SK-N-MC (cell line): ENCODE data around the gene ZBTB4.

Source experiments
- DNase-seq: peaks from one replicate; pipeline ENCODE4 v3.0.0-alpha.2; 2011; ENCODE audit warnings: low read depth, low spot score
- H3K27ac ChIP-seq: fragments of 200-600 bp; sonication (generic); 2 replicates; pipeline ENCODE4 v1.5.1; 2016; ENCODE audit warnings: mixed run types
- H3K36me3 ChIP-seq: fragments of 200-600 bp; sonication (generic); 2 replicates; pipeline ENCODE4 v1.6.1; 2017; ENCODE audit warnings: antibody characterized with exemption, low read length, mixed read lengths; ENCODE audit not compliant: insufficient read depth
- H3K4me3 ChIP-seq: fragments of 200-600 bp; sonication (generic); 2 replicates; pipeline ENCODE4 v1.5.1; 2016
- H3K9ac ChIP-seq: fragments of 200-600 bp; sonication (generic); 2 replicates; pipeline ENCODE4 v1.8.0; 2017; ENCODE audit warnings: mixed run types, mixed read lengths; ENCODE audit not compliant: insufficient read length
- H3K9me3 ChIP-seq: fragments of 200-600 bp; sonication (generic); 2 replicates; pipeline ENCODE4 v1.6.1; 2017; ENCODE audit warnings: low read depth, mild to moderate bottlenecking, antibody characterized with exemption, low read length, moderate library complexity, mixed read lengths
- EZH2 ChIP-seq: fragments of 200-600 bp; sonication (generic); IDR thresholded peaks from one replicate; pipeline ENCODE4 v1.6.1; 2017; ENCODE audit warnings: antibody characterized with exemption
- FOXP2 ChIP-seq: optimal IDR thresholded peaks from 2 replicates; pipeline ENCODE3; 2011; ENCODE audit warnings: mild to moderate bottlenecking, moderate library complexity; ENCODE audit not compliant: insufficient read depth; ENCODE audit errors: extremely low read length, control extremely low read depth
- POLR2AphosphoS5 ChIP-seq: IDR thresholded peaks from 2 replicates; pipeline ENCODE4 v1.6.1; 2012; ENCODE audit warnings: mild to moderate bottlenecking, low read depth, low read length, borderline replicate concordance

ZBTB4 gene

DNA sequence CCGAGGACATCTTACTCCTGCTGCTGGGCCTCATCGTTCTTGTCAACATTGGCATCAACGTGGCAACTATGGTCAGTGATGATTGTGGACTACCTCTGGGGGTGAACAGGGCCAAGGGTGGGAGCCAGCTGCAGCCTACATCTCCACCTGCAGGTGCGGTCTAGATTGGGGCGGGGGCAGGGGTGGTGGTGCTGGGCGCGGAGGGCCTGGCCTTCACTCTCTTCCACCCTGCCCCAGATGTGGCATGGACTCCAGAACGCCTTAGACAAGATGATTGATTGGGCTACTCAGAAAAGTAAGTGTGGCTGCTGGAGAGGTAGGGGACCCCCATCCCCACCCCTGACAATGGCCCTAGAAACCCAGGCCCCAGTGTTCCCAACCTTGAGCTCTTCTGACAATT lies 53.7 kb downstream of the ZBTB4 start:
- TF ChIP-seq POLR2AphosphoS5 = no peak
- TF ChIP-seq FOXP2 = no peak
- no peak for TF ChIP-seq EZH2
- Histone ChIP-seq H3K27ac (no peak overlapping the region), H3K9ac (no peak overlapping the region), H3K9me3 (no peaks in the 10 kb centered on the region), H3K36me3 (no peaks in the 10 kb centered on the region), H3K4me3 (no peak overlapping the region)
- DNase-seq = no peak

- H3K36me3 ChIP-seq = no peaks in the 10 kb centered on the region
- H3K9ac ChIP-seq = no peak within 1 kb of the TSS
- H3K4me3 ChIP-seq = no peak within 1 kb of the TSS
- TF ChIP-seq EZH2 = no peak
- no peak for TF ChIP-seq POLR2AphosphoS5
- TF ChIP-seq FOXP2 = no peak
- DNase-seq = no peak
- H3K9me3 ChIP-seq = no peaks in the 10 kb centered on the region
- no peak within 1 kb of the TSS for H3K27ac ChIP-seq
Observed at GRCh38 chr17:7425316-7425715, 54.1 kb downstream of the ZBTB4 start, which contains the start of gene SPEM2. Gene SPEM2, plus strand, starts transcription at chr17:7425616. Its CDS starts 73 bp downstream, at chr17:7425689.

DNA sequence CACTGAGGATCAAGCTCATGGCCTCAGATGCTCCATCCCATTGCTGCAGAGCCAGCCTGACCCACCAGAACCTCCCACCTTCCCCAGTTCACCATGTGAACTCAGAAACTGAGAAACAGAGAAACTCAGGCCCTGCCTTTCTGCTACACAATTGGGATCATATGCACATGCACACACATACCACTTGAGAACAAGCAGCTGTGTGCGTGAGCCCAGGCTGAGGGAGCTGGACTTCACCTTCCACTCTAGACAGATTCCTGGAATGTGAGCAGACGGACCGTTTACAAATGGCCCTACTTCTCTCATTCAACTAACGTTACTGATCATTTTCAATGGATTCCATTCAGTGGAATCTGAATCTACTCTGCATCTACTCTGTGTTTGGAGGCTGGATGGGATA lies 55.8 kb downstream of the ZBTB4 start:
- TF ChIP-seq POLR2AphosphoS5 (no peak), FOXP2 (no peak), EZH2 (no peak)
- H3K36me3 ChIP-seq = no peaks in the 10 kb centered on the region
- no peak for DNase-seq

GRCh38 chr17:7421186-7421585 lies 58.2 kb downstream of the ZBTB4 start:
- Histone ChIP-seq H3K4me3 (no peak overlapping the region), H3K9me3 (no peaks in the 10 kb centered on the region), H3K27ac (no peak overlapping the region), H3K9ac (no peak overlapping the region), H3K36me3 (no peaks in the 10 kb centered on the region)
- DNase-seq = no peak
- TF ChIP-seq EZH2 = no peak
- TF ChIP-seq FOXP2 = no peak
- no peak for TF ChIP-seq POLR2AphosphoS5

More for the DNA sequence above, 55.8 kb downstream of the ZBTB4 start:
- H3K9me3 ChIP-seq = no peaks in the 10 kb centered on the region
- H3K27ac ChIP-seq = no peak overlapping the region
- no peak overlapping the region for H3K4me3 ChIP-seq
- H3K9ac ChIP-seq = no peak overlapping the region

DNA sequence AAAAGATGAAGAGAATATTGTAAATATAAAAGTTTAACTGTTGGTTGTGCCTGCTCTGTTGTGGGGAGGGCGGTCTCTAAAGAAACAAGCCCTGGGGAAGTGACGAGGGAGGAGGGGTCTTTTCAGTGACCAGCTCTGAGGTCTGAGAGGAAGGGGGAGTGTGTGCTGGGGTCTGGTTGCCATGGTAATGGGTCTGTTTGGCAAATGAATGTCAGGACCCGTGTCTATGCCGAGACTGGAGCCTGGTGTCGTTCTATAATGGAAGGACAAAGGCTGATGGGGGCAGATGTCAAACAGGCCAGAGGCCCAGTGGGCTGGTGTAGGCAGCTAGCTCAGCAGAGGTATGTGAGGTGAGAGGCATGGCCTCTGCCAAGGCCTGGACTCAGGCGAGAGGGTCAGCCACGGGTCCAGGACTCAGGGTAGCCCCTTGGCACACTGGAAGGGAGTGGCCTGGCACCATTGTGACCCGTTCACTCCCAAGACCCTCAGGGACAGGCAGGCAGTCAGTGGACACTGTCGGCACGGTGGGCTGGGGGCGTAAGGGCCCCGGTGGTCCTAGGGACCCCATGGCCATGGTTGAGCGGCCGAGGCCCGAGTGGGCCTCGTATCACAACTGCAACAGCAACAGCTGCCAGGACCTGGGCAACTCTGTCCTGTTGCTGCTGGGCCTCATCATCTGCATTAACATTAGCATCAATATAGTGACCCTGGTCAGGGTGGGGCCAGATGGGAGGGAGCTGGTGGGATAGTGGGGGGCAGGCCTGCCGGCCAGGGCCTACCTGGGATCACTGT lies 59.4 kb downstream of the ZBTB4 start, which contains the start of gene SPEM1:
Gene SPEM1, plus strand, starts transcription at position 506 of the 792 bp plus-strand sequence. Its CDS starts 61 bp downstream, at position 567.
- Histone ChIP-seq H3K4me3 (no peak within 1 kb of the TSS), H3K27ac (no peak within 1 kb of the TSS), H3K9me3 (no peaks in the 10 kb centered on the region), H3K9ac (no peak within 1 kb of the TSS), H3K36me3 (no peaks in the 10 kb centered on the region; the same call in 1 of the 2 replicates)
- no peak for TF ChIP-seq POLR2AphosphoS5
- TF ChIP-seq EZH2 = no peak
- TF ChIP-seq FOXP2 = no peak
- no peak for DNase-seq

GRCh38 chr17:7418472-7419152 lies 60.8 kb downstream of the ZBTB4 start:
- TF ChIP-seq POLR2AphosphoS5 (no peak), EZH2 (no peak), FOXP2 (no peak)
- H3K4me3 ChIP-seq = no peak overlapping the region
- H3K9me3 ChIP-seq = no peaks in the 10 kb centered on the region
- H3K36me3 ChIP-seq = no peaks in the 10 kb centered on the region; the same call in 1 of the 2 replicates
- no peak overlapping the region for H3K9ac ChIP-seq
- no peak for DNase-seq
- no peak overlapping the region for H3K27ac ChIP-seq

GRCh38 chr17:7417056-7417655 lies 62.3 kb downstream of the ZBTB4 start:
- TF ChIP-seq FOXP2 = no peak
- no peak for TF ChIP-seq EZH2
- no peak for TF ChIP-seq POLR2AphosphoS5
- Histone ChIP-seq H3K27ac (no peak overlapping the region), H3K9me3 (no peaks in the 10 kb centered on the region), H3K4me3 (no peak overlapping the region), H3K9ac (no peak overlapping the region), H3K36me3 (no peaks in the 10 kb centered on the region; the same call in 1 of the 2 replicates)
- no peak for DNase-seq

DNA sequence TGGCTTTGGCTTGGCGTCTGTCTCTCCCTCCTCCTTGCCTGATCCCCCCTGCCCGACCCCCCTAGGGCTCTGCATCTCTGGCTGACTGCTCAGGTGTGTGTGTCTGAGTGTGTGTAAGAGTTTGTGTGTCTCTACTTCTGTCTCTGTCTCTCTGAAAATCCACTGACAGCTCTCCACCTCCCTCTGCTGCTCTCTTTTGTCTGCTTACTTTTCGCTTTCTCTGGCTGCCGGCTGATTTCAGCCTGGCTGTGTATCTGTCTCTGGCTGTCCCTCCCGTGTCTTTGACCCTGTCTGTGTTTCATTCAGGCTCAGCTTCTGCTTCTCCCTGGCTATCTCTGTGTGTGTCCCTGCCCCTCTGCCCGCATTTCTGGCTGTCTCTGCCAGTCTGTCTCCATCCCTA lies 63.1 kb downstream of the ZBTB4 start:
- no peak for TF ChIP-seq POLR2AphosphoS5
- no peak for TF ChIP-seq FOXP2
- TF ChIP-seq EZH2 = no peak
- H3K27ac ChIP-seq = peak overlapping the region; percentile 42; the same call in 1 of the 2 replicates
- no peak for DNase-seq
- H3K4me3 ChIP-seq = no peak overlapping the region
- H3K9ac ChIP-seq = no peak overlapping the region
- H3K9me3 ChIP-seq = no peaks in the 10 kb centered on the region
- H3K36me3 ChIP-seq = no peaks in the 10 kb centered on the region; the same call in 1 of the 2 replicates
